Measurements from ENCODE around the gene KCNQ4. TPM values are rescaled to one million over a fixed set of nuclear protein-coding genes. Genes with fewer than 3 reads are reported as not detected.

Gene KCNQ4
- total and polyA plus RNA-seq, 5 donors from 2014 or later, result 0.10 to 0.44 (median 0.19) TPM; not detected in 1

DNA sequence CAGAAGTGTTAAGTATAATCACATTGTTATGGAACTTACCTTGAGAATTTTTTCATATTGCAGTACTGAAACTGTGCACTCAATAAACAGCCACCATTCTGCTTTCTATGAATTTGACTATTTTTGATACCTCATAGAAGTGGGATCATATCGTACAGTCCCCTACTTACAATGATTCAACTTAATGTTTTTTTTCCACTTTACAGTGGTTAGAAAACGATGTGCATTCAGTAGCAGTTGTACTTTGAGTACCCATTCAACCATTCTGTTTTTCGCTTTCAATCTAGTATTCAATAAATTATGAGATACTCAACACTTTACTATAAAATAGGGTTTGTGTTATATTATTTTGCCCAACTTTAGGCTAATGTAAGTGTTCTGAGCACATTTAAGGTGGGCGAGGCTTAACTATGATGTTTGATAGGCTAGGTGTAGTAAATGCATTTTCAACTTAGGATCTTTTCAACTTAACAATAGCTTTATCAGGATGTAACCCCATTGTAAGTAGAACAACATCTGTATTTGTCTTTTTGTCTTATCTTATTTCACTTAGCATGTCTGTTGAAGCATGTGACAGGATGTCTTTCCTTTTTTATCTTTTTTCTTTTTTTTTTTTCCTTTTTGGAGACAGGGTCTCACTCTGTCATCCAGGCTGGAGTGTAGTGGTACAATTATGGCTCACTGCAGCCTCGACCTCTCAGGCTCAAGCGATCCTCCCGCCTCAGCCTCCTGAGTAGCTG, 42.4 kb upstream of the KCNQ4 start:
- no peak for ATAC-seq (ENCODE audit: low read depth in 2 of 2)
- H3K27ac Mint-ChIP-seq, result peak overlapping the region; percentile 6 to 40 (median 40)
- peaks cover 31 to 62% (median 55%) of the 10 kb centered on the region in 4 donors for H3K4me1 Mint-ChIP-seq
- Histone ChIP-seq H3K4me1 (ENCODE audit: control insufficient read depth, insufficient read depth, low read length, poor library complexity, severe bottlenecking) (peaks cover 11% of the 10 kb centered on the region), H3K9me3 (ENCODE audit: control insufficient read depth in 2 of 2, low read length in 2 of 2) (no peaks in the 10 kb centered on the region), H3K4me3 (ENCODE audit: low read depth, low read length) (no peak overlapping the region), H3K27me3 (ENCODE audit: control insufficient read depth, insufficient read depth, low read length) (no peaks in the 10 kb centered on the region), H3K36me3 (ENCODE audit: control insufficient read depth, insufficient read depth, low read length) (peaks cover 47% of the 10 kb centered on the region), H3K27ac (ENCODE audit: insufficient read depth, low read length, poor library complexity, severe bottlenecking) (no peak overlapping the region)
- H3K36me3 Mint-ChIP-seq, result peaks cover 43% of the 10 kb centered on the region
- H3K4me3 Mint-ChIP-seq, result peak overlapping the region in 1 of 4 donors; percentile 44
- no peaks in the 10 kb centered on the region for H3K9me3 Mint-ChIP-seq
- no peaks in the 10 kb centered on the region for H3K27me3 Mint-ChIP-seq
- DNase-seq, result no peak

DNA sequence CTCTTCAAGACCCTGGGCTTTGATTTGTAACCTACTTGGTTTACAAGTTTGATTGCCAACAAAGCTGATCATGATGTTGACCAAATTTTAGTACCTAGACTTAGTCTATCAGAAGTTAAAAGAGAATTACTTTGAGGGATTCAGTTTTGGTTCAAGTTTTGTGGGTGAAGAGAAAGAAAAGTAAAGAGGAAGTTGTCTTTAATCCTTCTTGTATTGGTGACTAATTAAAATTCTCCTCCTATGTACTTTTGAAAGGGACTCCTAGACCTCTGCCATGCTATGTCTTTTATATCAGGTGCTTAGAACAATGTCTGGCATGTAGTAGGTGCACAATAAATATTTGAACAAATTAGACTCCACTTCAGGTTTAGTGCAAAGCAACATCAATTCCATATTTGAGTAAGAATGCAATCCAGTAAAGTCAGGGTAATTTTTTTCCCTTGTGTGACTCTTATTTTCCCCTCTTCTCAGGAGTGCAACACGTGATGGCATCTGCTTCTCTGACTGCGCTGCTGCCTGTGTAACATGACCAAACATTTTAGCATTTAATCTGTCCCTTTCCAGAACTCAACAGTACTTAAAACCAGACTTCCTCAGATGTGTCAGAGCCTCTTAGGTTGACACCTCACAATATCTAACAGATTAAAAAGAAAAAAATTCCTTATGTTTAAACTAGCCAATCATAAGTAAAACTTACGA, 41.1 kb upstream of the KCNQ4 start:
- DNase-seq (no peak), ATAC-seq (ENCODE audit: low read depth in 2 of 2) (no peak)
- no peaks in the 10 kb centered on the region for H3K9me3 Mint-ChIP-seq
- Histone ChIP-seq H3K4me3 (ENCODE audit: low read depth, low read length) (no peak overlapping the region), H3K36me3 (ENCODE audit: control insufficient read depth, insufficient read depth, low read length) (peaks cover 55% of the 10 kb centered on the region), H3K9me3 (ENCODE audit: control insufficient read depth in 2 of 2, low read length in 2 of 2) (no peaks in the 10 kb centered on the region), H3K27me3 (ENCODE audit: control insufficient read depth, insufficient read depth, low read length) (no peaks in the 10 kb centered on the region), H3K4me1 (ENCODE audit: control insufficient read depth, insufficient read depth, low read length, poor library complexity, severe bottlenecking) (peaks cover 11% of the 10 kb centered on the region), H3K27ac (ENCODE audit: insufficient read depth, low read length, poor library complexity, severe bottlenecking) (no peak overlapping the region)
- H3K27ac Mint-ChIP-seq, result peak overlapping the region; percentile 21 to 58 (median 31)
- peaks cover 35 to 64% (median 58%) of the 10 kb centered on the region in 4 donors for H3K4me1 Mint-ChIP-seq
- peak overlapping the region in 1 of 4 donors; percentile 34 for H3K4me3 Mint-ChIP-seq
- no peaks in the 10 kb centered on the region for H3K27me3 Mint-ChIP-seq
- peaks cover 56% of the 10 kb centered on the region for H3K36me3 Mint-ChIP-seq

DNA sequence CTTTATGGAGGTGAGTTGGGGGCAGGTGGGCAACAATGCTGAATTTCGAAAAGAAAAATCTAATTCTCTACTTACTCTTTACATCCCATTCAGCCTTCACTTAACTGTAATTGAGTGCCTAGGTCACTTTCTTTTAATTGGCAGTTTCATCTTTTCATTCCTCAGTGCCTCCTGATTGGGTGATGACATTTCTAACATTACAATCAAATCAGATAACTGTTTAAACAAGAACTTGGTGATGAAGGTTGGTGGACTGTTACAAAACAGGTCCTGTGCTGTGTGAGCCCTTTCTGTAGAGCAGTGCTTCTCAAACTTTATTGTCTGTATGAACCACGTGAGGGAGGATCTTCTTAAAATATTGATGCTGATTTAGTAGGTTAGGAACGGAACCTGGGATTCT, 40.1 kb upstream of the KCNQ4 start:
- DNase-seq, result no peak

DNA sequence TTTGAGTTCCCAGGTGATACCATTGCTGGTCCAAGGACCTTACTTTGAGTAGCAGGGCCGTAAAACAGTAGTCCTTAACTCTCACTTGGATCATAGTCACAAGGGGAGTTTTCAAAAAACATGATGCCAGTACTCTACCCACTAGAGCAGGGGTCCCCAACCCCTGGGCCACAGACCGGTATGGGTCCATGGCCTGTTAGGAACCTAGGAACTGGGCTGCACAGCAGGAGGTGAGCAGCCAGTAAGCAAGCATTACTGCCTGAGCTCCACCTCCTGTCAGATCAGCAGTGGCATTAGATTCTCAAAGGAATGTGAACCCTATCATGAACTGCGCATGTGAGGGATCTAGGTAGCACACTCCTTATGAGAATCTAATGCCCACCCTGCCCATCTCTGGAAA, 39.7 kb upstream of the KCNQ4 start:
- no peak overlapping the region for H3K27ac ChIP-seq (ENCODE audit: insufficient read depth, low read length, poor library complexity, severe bottlenecking)

More for the DNA sequence above, 40.1 kb upstream of the KCNQ4 start:
- no peak overlapping the region for H3K4me3 Mint-ChIP-seq
- no peak overlapping the region for H3K27ac ChIP-seq (ENCODE audit: insufficient read depth, low read length, poor library complexity, severe bottlenecking)
- H3K36me3 ChIP-seq (ENCODE audit: control insufficient read depth, insufficient read depth, low read length), result peaks cover 62% of the 10 kb centered on the region
- no peaks in the 10 kb centered on the region for H3K27me3 ChIP-seq (ENCODE audit: control insufficient read depth, insufficient read depth, low read length)
- H3K4me1 ChIP-seq (ENCODE audit: control insufficient read depth, insufficient read depth, low read length, poor library complexity, severe bottlenecking), result peaks cover 11% of the 10 kb centered on the region
- peak overlapping the region in 1 of 3 donors; percentile 57 for H3K27ac Mint-ChIP-seq
- H3K27me3 Mint-ChIP-seq, result no peaks in the 10 kb centered on the region
- H3K9me3 ChIP-seq (ENCODE audit: control insufficient read depth in 2 of 2, low read length in 2 of 2), result no peaks in the 10 kb centered on the region
- H3K9me3 Mint-ChIP-seq, result no peaks in the 10 kb centered on the region
- H3K36me3 Mint-ChIP-seq, result peaks cover 60% of the 10 kb centered on the region
- peaks cover 34 to 62% (median 56%) of the 10 kb centered on the region in 4 donors for H3K4me1 Mint-ChIP-seq
- ATAC-seq (ENCODE audit: low read depth in 2 of 2), result no peak
- no peak overlapping the region for H3K4me3 ChIP-seq (ENCODE audit: low read depth, low read length)

DNA sequence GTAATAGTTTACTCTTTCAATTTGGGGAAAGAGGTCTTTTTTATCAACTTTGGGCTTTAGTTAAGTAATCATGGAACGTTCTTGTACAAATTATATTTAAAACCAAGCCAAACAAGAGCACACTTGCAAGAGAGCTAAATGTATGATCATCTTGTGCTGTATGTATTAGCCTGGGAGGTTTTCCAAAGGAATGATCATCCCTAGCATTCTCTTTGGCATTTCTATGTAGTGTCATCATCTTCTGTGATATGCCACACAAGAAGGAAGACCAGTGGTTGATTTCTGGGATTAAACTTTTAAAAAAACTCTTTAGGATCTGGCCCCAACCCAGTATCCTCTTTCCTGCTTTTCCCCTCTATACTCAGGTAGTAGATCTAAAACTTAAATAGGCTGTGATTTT, 38.4 kb upstream of the KCNQ4 start:
- H3K27me3 Mint-ChIP-seq, result no peaks in the 10 kb centered on the region
- H3K4me3 ChIP-seq (ENCODE audit: low read depth, low read length), result no peak overlapping the region
- H3K4me3 Mint-ChIP-seq, result no peak overlapping the region
- no peaks in the 10 kb centered on the region for H3K9me3 ChIP-seq (ENCODE audit: control insufficient read depth in 2 of 2, low read length in 2 of 2)
- no peak overlapping the region for H3K27ac ChIP-seq (ENCODE audit: insufficient read depth, low read length, poor library complexity, severe bottlenecking)
- H3K36me3 ChIP-seq (ENCODE audit: control insufficient read depth, insufficient read depth, low read length), result peaks cover 63% of the 10 kb centered on the region
- H3K27me3 ChIP-seq (ENCODE audit: control insufficient read depth, insufficient read depth, low read length), result no peaks in the 10 kb centered on the region
- DNase-seq (no peak), ATAC-seq (ENCODE audit: low read depth in 2 of 2) (no peak)
- peaks cover 57% of the 10 kb centered on the region for H3K36me3 Mint-ChIP-seq
- peaks cover 11% of the 10 kb centered on the region for H3K4me1 ChIP-seq (ENCODE audit: control insufficient read depth, insufficient read depth, low read length, poor library complexity, severe bottlenecking)
- H3K9me3 Mint-ChIP-seq, result no peaks in the 10 kb centered on the region
- peaks cover 21 to 54% (median 48%) of the 10 kb centered on the region in 4 donors for H3K4me1 Mint-ChIP-seq
- peak overlapping the region in 1 of 3 donors; percentile 85 for H3K27ac Mint-ChIP-seq

More for the DNA sequence above, 39.7 kb upstream of the KCNQ4 start:
- peaks cover 60% of the 10 kb centered on the region for H3K36me3 Mint-ChIP-seq
- H3K4me1 Mint-ChIP-seq, result peaks cover 30 to 62% (median 54%) of the 10 kb centered on the region in 4 donors
- Histone ChIP-seq H3K27me3 (ENCODE audit: control insufficient read depth, insufficient read depth, low read length) (no peaks in the 10 kb centered on the region), H3K9me3 (ENCODE audit: control insufficient read depth in 2 of 2, low read length in 2 of 2) (no peaks in the 10 kb centered on the region), H3K4me1 (ENCODE audit: control insufficient read depth, insufficient read depth, low read length, poor library complexity, severe bottlenecking) (peaks cover 11% of the 10 kb centered on the region), H3K36me3 (ENCODE audit: control insufficient read depth, insufficient read depth, low read length) (peaks cover 63% of the 10 kb centered on the region), H3K4me3 (ENCODE audit: low read depth, low read length) (no peak overlapping the region)
- H3K27me3 Mint-ChIP-seq, result no peaks in the 10 kb centered on the region
- DNase-seq (no peak), ATAC-seq (ENCODE audit: low read depth in 2 of 2) (no peak)
- peak overlapping the region in 1 of 3 donors; percentile 85 for H3K27ac Mint-ChIP-seq
- no peaks in the 10 kb centered on the region for H3K9me3 Mint-ChIP-seq
- no peak overlapping the region for H3K4me3 Mint-ChIP-seq

DNA sequence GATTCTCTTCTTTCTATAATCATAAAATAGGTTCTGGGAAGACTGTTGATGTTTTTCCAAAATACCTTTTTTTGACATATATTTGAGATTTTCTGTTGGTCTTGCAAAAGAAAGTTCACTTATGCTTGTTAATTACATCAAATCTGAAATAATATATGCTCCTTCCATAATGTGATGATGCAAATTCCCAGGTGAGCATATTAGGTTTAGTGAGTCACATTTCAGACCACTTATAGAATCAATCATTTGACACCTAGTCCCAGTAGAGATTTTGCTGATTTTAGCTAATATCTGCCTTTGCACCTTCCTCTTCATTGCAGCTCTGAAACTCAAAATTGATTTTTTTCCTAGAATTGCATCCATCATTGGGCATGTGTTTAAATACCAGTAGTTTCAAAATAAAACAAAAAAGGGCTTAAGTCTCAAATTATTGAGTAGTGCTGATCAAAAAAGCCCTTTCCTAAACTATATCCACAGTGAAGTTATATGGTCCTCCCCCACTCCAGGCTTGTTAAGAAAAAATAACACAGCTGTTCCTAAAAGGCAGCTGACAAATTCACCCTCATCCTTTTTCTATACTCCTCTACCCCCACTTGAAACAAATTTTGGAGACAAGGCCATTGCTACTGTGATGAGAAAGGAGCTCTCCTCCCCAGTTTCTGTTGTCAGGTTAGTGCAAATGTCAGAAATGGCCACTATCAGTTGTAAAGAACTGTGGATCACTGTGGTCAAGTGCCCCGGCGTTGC, 37.1 kb upstream of the KCNQ4 start:
- Mint-ChIP-seq H3K4me1 (peaks cover 15 to 46% (median 39%) of the 10 kb centered on the region in 4 donors), H3K9me3 (no peaks in the 10 kb centered on the region), H3K27me3 (no peaks in the 10 kb centered on the region), H3K36me3 (peaks cover 55% of the 10 kb centered on the region), H3K27ac (peak overlapping the region in 1 of 3 donors; percentile 15), H3K4me3 (no peak overlapping the region)
- no peaks in the 10 kb centered on the region for H3K27me3 ChIP-seq (ENCODE audit: control insufficient read depth, insufficient read depth, low read length)
- ATAC-seq (ENCODE audit: low read depth in 2 of 2) (no peak), DNase-seq (no peak)
- no peak overlapping the region for H3K27ac ChIP-seq (ENCODE audit: insufficient read depth, low read length, poor library complexity, severe bottlenecking)
- H3K4me3 ChIP-seq (ENCODE audit: low read depth, low read length), result no peak overlapping the region
- no peaks in the 10 kb centered on the region for H3K9me3 ChIP-seq (ENCODE audit: control insufficient read depth in 2 of 2, low read length in 2 of 2)
- peaks cover under 1% of the 10 kb centered on the region for H3K4me1 ChIP-seq (ENCODE audit: control insufficient read depth, insufficient read depth, low read length, poor library complexity, severe bottlenecking)
- peaks cover 64% of the 10 kb centered on the region for H3K36me3 ChIP-seq (ENCODE audit: control insufficient read depth, insufficient read depth, low read length)

DNA sequence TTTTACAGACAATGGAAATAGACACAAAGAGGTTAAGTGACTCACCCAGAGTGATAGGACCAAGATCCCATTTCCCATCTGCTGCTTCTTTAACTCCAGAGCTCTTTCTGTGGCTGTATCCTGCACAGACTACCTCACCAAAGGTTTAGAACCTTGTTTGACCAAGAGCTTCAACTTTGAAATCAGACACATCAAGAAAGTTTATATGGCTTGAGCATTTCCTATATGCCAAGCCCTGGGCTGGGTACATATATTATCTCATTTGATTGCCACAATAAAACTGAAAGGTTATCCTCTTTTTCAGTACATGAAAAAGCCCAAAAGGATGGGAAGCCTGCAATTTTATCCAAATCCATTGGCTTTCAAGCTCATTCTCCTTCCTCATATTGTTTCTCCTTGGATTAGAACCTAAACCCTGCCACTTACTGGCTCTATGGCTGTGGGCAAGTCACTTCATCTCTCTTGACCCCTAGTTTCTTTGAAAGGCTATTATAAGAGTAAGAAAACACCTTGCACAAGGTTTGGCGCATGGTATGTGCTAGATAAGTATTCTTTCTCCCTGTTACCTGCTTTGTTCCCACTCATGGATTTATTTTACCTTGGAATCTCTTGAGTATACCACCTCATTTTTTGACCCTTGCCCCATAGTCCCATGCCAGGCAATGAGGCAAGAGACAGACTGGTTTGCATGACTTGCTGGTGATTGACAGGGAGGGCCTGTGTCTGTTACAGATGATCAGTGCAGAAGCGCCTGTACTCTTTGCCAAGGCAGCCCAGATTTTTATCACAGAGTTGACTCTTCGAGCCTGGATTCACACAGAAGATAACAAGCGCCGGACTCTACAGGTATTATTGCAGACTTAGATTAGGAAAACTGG, 34.5 kb upstream of the KCNQ4 start:
- no peak overlapping the region for H3K27ac Mint-ChIP-seq
- no peak overlapping the region for H3K4me3 Mint-ChIP-seq
- H3K36me3 Mint-ChIP-seq, result peaks cover 49% of the 10 kb centered on the region
- Histone ChIP-seq H3K4me3 (ENCODE audit: low read depth, low read length) (no peak overlapping the region), H3K9me3 (ENCODE audit: control insufficient read depth in 2 of 2, low read length in 2 of 2) (no peaks in the 10 kb centered on the region), H3K27me3 (ENCODE audit: control insufficient read depth, insufficient read depth, low read length) (no peaks in the 10 kb centered on the region), H3K36me3 (ENCODE audit: control insufficient read depth, insufficient read depth, low read length) (peaks cover 68% of the 10 kb centered on the region), H3K27ac (ENCODE audit: insufficient read depth, low read length, poor library complexity, severe bottlenecking) (no peak overlapping the region), H3K4me1 (ENCODE audit: control insufficient read depth, insufficient read depth, low read length, poor library complexity, severe bottlenecking) (no peaks in the 10 kb centered on the region)
- peaks cover 20 to 39% (median 33%) of the 10 kb centered on the region in 4 donors for H3K4me1 Mint-ChIP-seq
- ATAC-seq (ENCODE audit: low read depth in 2 of 2), result no peak
- DNase-seq, result no peak
- no peaks in the 10 kb centered on the region for H3K9me3 Mint-ChIP-seq
- no peaks in the 10 kb centered on the region for H3K27me3 Mint-ChIP-seq

Data from CD4-positive, CD25-positive, alpha-beta regulatory T cell (primary cell).